ENCODE measurements around the gene PLCXD3.

- TF ChIP-seq, protein P1, sequence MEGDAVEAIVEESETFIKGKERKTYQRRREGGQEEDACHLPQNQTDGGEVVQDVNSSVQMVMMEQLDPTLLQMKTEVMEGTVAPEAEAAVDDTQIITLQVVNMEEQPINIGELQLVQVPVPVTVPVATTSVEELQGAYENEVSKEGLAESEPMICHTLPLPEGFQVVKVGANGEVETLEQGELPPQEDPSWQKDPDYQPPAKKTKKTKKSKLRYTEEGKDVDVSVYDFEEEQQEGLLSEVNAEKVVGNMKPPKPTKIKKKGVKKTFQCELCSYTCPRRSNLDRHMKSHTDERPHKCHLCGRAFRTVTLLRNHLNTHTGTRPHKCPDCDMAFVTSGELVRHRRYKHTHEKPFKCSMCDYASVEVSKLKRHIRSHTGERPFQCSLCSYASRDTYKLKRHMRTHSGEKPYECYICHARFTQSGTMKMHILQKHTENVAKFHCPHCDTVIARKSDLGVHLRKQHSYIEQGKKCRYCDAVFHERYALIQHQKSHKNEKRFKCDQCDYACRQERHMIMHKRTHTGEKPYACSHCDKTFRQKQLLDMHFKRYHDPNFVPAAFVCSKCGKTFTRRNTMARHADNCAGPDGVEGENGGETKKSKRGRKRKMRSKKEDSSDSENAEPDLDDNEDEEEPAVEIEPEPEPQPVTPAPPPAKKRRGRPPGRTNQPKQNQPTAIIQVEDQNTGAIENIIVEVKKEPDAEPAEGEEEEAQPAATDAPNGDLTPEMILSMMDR (conservative IDR thresholded peaks at IDR 0.05; ENCODE audit: low read depth, low read length): no peak
- no peak for TF ChIP-seq EZH2 (IDR thresholded peaks at IDR 0.05; ENCODE audit: low read length, unreplicated experiment)
- no peak for TF ChIP-seq EZH2phosphoT487 (IDR thresholded peaks at IDR 0.05; ENCODE audit: borderline replicate concordance, low read length)
Observed at GRCh38 chr5:41356786-41357185, 153.6 kb downstream of the PLCXD3 start.
